CD14-positive monocyte (primary cell): ENCODE measurements around the gene INPP5F. TPM values are rescaled to one million over a fixed set of nuclear protein-coding genes. Genes with fewer than 3 reads are reported as not detected.
A peak's percentile ranks its signal among the peaks of the same experiment; 100 is the strongest.

Source experiments
- DNase-seq, 3 donors: peaks; one replicate each; pipeline ENCODE4 v3.0.0-alpha.2; 2011 to 2022
- H2AFZ ChIP-seq: 2 replicates; pipeline ENCODE4 v1.6.0; 2012; ENCODE audit warnings: mild to moderate bottlenecking, low read depth, low read length, inconsistent platforms; ENCODE audit not compliant: insufficient read depth, poor library complexity, severe bottlenecking
- H3K27ac ChIP-seq, 2 donors: 1 replicate in 1 of 2; 2 replicates in 1 of 2; pipeline ENCODE4 v1.5.1; 2012 to 2013; ENCODE audit warnings: low read length in 2 of 2, control low read depth in 1 of 2, inconsistent platforms in 1 of 2, low read depth in 1 of 2, mild to moderate bottlenecking in 1 of 2
- H3K27me3 ChIP-seq, 2 donors: one replicate each; pipeline versions ENCODE4 v1.6.0 to v1.6.1; 2011 to 2013; ENCODE audit warnings: low read length in 2 of 2; ENCODE audit not compliant: control insufficient read depth in 2 of 2, insufficient read depth in 2 of 2
- H3K36me3 ChIP-seq, 2 donors: replicated peaks in 1 of 2; 1 replicate in 1 of 2; 2 replicates in 1 of 2; pipeline versions ENCODE4 v1.5.1 to v1.6.1; 2012 to 2013; ENCODE audit warnings: low read length in 2 of 2, control low read depth in 1 of 2, inconsistent platforms in 1 of 2, mild to moderate bottlenecking in 1 of 2; ENCODE audit not compliant: insufficient read depth in 2 of 2, control insufficient read depth in 1 of 2
- H3K4me1 ChIP-seq, 2 donors: 1 replicate in 1 of 2; 2 replicates in 1 of 2; pipeline versions ENCODE4 v1.5.1 to v1.6.1; 2012 to 2013; ENCODE audit warnings: low read length in 2 of 2, control low read depth in 1 of 2, inconsistent platforms in 1 of 2, mild to moderate bottlenecking in 1 of 2, moderate library complexity in 1 of 2; ENCODE audit not compliant: insufficient read depth in 2 of 2, control insufficient read depth in 1 of 2
- H3K4me2 ChIP-seq: replicated peaks from 2 replicates; pipeline ENCODE3; 2012; ENCODE audit warnings: low read length, moderate library complexity, mild to moderate bottlenecking; ENCODE audit not compliant: poor library complexity, severe bottlenecking; ENCODE audit errors: extremely low read depth
- H3K4me3 ChIP-seq, 3 experiments: fragments of 200-600 bp in 1 of 3; sonication (generic) in 1 of 3; replicated peaks in 1 of 3; 1 replicate in 2 of 3; 2 replicates in 1 of 3; pipeline ENCODE4 v1.5.1; 2011 to 2013; ENCODE audit warnings: low read length in 3 of 3, mild to moderate bottlenecking in 3 of 3, control low read depth in 2 of 3, low read depth in 2 of 3, inconsistent platforms in 1 of 3, moderate library complexity in 1 of 3
- H3K79me2 ChIP-seq: 2 replicates; pipeline ENCODE4 v1.6.0; 2012; ENCODE audit warnings: mild to moderate bottlenecking, control low read depth, inconsistent platforms, low read length, moderate library complexity; ENCODE audit not compliant: insufficient read depth
- H3K9ac ChIP-seq: 2 replicates; pipeline ENCODE4 v1.6.0; 2017; ENCODE audit warnings: low read length, mild to moderate bottlenecking; ENCODE audit not compliant: insufficient read depth, poor library complexity, severe bottlenecking
- H3K9me3 ChIP-seq, 2 donors: replicated peaks in 1 of 2; 1 replicate in 1 of 2; 2 replicates in 1 of 2; pipeline versions ENCODE4 v1.5.1 to v1.6.1; 2012 to 2013; ENCODE audit warnings: low read length in 2 of 2, control low read depth in 1 of 2; ENCODE audit not compliant: control insufficient read depth in 1 of 2, insufficient read depth in 1 of 2
- H4K20me1 ChIP-seq: 2 replicates; pipeline ENCODE4 v1.6.0; 2012; ENCODE audit warnings: mild to moderate bottlenecking, low read length, control low read depth, moderate library complexity; ENCODE audit not compliant: insufficient read depth
- H3K27ac Mint-ChIP-seq, 7 donors: one replicate each; pipeline ENCODE4 v1.8.0; 2020; ENCODE audit warnings: mild to moderate bottlenecking in 7 of 7, mixed read lengths in 7 of 7, moderate library complexity in 6 of 7, inconsistent platforms in 2 of 7
- H3K27me3 Mint-ChIP-seq, 3 donors: one replicate each; pipeline ENCODE4 v1.8.0; 2021 to 2022; ENCODE audit warnings: low read depth in 3 of 3, mild to moderate bottlenecking in 3 of 3, mixed read lengths in 3 of 3, moderate library complexity in 3 of 3, inconsistent platforms in 1 of 3
- H3K36me3 Mint-ChIP-seq, 2 donors: one replicate each; pipeline ENCODE4 v1.8.0; 2020; ENCODE audit warnings: mixed read lengths in 2 of 2, inconsistent platforms in 1 of 2, mild to moderate bottlenecking in 1 of 2
- H3K4me1 Mint-ChIP-seq: one replicate; pipeline ENCODE4 v1.8.0; 2020; ENCODE audit warnings: mild to moderate bottlenecking, mixed read lengths
- H3K4me3 Mint-ChIP-seq, 2 donors: one replicate each; pipeline ENCODE4 v1.8.0; 2020; ENCODE audit warnings: mild to moderate bottlenecking in 2 of 2, mixed read lengths in 2 of 2, moderate library complexity in 1 of 2
- H3K9me3 Mint-ChIP-seq, 7 donors: one replicate each; pipeline ENCODE4 v1.8.0; 2020 to 2022; ENCODE audit warnings: mixed read lengths in 7 of 7, mild to moderate bottlenecking in 6 of 7, moderate library complexity in 6 of 7, inconsistent platforms in 2 of 7
- WGBS: methylation state at CpG from one replicate; pipeline ENCODE4 v1.1.5; 2013; ENCODE audit warnings: missing lambda C conversion rate; ENCODE audit not compliant: insufficient coverage; 5-methylcytosine and 5-hydroxymethylcytosine counted together
- intact Hi-C, 2 donors: fragments of 100-400 bp; cut with micrococcal nuclease; formaldehyde crosslinking; loops; one replicate each; pipeline versions ENCODE4 v1.15.0 to v1.15.1; 2023
- polyA plus RNA-seq, 3 donors: library from polyadenylated mRNA; depleted of rRNA in 1 of 3; unstranded in 2 of 3; stranded (reverse) in 1 of 3; fragments of 300-500 nt in 2 of 3; fragments of >200 nt in 1 of 3; fragmentation: Illumina TruSeq in 2 of 3; gene quantifications; 1 replicate in 2 of 3; 2 replicates in 1 of 3; pipeline ENCODE4 v1.2.3, GENCODE V29; 2012 to 2021
- TF ChIP-seq, protein P1 (sequence below): fragments of 200-600 bp; IDR thresholded peaks from one replicate; pipeline ENCODE4 v1.8.0; 2022; ENCODE audit warnings: antibody characterized with exemption, mild to moderate bottlenecking

The INPP5F gene
- polyA plus RNA-seq, 3 donors: 5.1 to 6.9 (median 5.4) TPM

DNA sequence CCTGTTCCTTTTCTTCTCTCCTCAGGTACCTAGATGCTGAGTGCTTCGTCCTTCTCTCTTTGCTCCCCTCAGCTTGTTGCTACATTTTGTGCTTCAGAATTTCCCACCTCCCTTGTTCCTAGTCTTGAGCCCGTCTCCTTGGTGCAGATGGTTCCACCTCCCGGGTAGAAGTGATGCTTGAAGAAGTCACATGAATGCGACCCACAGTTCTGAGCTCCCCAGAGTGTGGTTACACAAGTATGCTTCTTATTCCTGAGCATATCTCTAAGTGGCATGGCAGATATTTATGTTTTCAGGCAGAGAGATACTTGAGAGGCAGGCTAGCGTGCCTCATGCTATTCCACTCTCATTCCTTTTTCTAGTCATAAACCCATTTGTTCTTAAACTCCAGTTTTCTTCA lies 34.0 kb downstream of the INPP5F start:
- 100% methylated on average over 1 of the region's 5 CpGs for WGBS
- H3K27ac Mint-ChIP-seq: peak overlapping the region in 2 of 7 donors; percentile 41 to 42
- H3K27me3 Mint-ChIP-seq: no peaks in the 10 kb centered on the region

DNA sequence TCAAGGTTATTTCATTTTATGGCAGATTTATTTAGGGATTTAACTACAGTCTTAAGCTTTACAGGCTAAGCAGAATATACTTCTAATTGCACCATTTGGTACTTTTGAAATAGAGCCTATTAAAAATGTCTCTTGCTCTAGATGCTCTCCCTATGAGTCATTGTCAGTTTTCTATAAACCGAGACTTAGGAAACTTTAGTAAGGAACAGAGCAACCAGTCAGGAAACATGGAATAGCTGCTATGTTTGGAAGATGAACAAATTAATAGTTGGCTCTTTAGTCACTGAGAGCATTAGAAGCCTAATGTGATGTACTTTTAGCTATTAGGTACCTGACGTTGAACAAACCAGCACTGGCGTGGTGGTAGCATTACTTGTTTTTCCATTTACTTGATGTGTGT lies 35.3 kb downstream of the INPP5F start:
- 60% methylated on average over 1 of the region's 3 CpGs for WGBS
- no peaks in the 10 kb centered on the region for H3K27me3 ChIP-seq
- H4K20me1 ChIP-seq: no peaks in the 10 kb centered on the region
- no peak overlapping the region for H3K27ac ChIP-seq
- no peaks in the 10 kb centered on the region for H3K9me3 ChIP-seq
- H3K9ac ChIP-seq: no peak overlapping the region
- Mint-ChIP-seq H3K4me1 (no peaks in the 10 kb centered on the region), H3K27ac (no peak overlapping the region), H3K4me3 (no peak overlapping the region), H3K36me3 (peaks cover 3 to 15% of the 10 kb centered on the region in 2 donors), H3K9me3 (peaks cover 0 to 2% (median 0%) of the 10 kb centered on the region in 7 donors), H3K27me3 (no peaks in the 10 kb centered on the region)
- no peak overlapping the region for H3K4me2 ChIP-seq
- no peak overlapping the region for H3K4me3 ChIP-seq
- intact Hi-C loops: no loop called here
- H3K36me3 ChIP-seq: peaks cover 0 to 5% of the 10 kb centered on the region in 2 donors
- H3K79me2 ChIP-seq: no peaks in the 10 kb centered on the region
- H2AFZ ChIP-seq: no peak overlapping the region
- DNase-seq: no peak
- TF ChIP-seq, protein P1, sequence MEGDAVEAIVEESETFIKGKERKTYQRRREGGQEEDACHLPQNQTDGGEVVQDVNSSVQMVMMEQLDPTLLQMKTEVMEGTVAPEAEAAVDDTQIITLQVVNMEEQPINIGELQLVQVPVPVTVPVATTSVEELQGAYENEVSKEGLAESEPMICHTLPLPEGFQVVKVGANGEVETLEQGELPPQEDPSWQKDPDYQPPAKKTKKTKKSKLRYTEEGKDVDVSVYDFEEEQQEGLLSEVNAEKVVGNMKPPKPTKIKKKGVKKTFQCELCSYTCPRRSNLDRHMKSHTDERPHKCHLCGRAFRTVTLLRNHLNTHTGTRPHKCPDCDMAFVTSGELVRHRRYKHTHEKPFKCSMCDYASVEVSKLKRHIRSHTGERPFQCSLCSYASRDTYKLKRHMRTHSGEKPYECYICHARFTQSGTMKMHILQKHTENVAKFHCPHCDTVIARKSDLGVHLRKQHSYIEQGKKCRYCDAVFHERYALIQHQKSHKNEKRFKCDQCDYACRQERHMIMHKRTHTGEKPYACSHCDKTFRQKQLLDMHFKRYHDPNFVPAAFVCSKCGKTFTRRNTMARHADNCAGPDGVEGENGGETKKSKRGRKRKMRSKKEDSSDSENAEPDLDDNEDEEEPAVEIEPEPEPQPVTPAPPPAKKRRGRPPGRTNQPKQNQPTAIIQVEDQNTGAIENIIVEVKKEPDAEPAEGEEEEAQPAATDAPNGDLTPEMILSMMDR: no peak
- H3K4me1 ChIP-seq: no peaks in the 10 kb centered on the region

More for the DNA sequence above, 34.0 kb downstream of the INPP5F start:
- Histone ChIP-seq H3K4me2 (no peak overlapping the region), H3K36me3 (peaks cover 0 to 5% of the 10 kb centered on the region in 2 donors), H3K4me1 (no peaks in the 10 kb centered on the region), H3K4me3 (no peak overlapping the region), H4K20me1 (no peaks in the 10 kb centered on the region), H3K27me3 (no peaks in the 10 kb centered on the region), H3K9me3 (no peaks in the 10 kb centered on the region), H3K9ac (no peak overlapping the region), H3K27ac (no peak overlapping the region), H2AFZ (no peak overlapping the region), H3K79me2 (no peaks in the 10 kb centered on the region)
- intact Hi-C loops: loop anchor here in 1 of 2 donors (10.0 kb wide), 1 partner anchor 575 kb away; no protein-coding TSS in a partner anchor
- TF ChIP-seq, protein P1: no peak
- Mint-ChIP-seq H3K9me3 (peaks cover 0 to 2% (median 0%) of the 10 kb centered on the region in 7 donors), H3K36me3 (peaks cover 3 to 11% of the 10 kb centered on the region in 2 donors), H3K4me3 (no peak overlapping the region), H3K4me1 (no peaks in the 10 kb centered on the region)
- no peak for DNase-seq
